HG03457 (cell line): ENCODE measurements around the gene ADI1.
"Not testable (repeated sequence)": the region's sequence is repeated elsewhere in the genome, so short reads cannot be mapped to it uniquely, and the experiment has no call there.

Source experiments
- ATAC-seq: cut with Tn5 transposase; IDR thresholded peaks from one replicate; pipeline ENCODE4 v1.9.1; 2021; ENCODE audit warnings: moderate number of reproducible peaks; ENCODE audit not compliant: unreplicated experiment

ADI1 gene

GRCh38 chr2:3450385-3451010 is 68.8 kb downstream of the ADI1 start:
- ATAC-seq = no peak

- no peak for ATAC-seq
Observed at GRCh38 chr2:3449936-3450335, 69.4 kb downstream of the ADI1 start.

- ATAC-seq = no peak
Observed at GRCh38 chr2:3449086-3449485, 70.2 kb downstream of the ADI1 start.

- ATAC-seq = not testable (repeated sequence)
Observed at GRCh38 chr2:3448441-3448911, 70.9 kb downstream of the ADI1 start.

GRCh38 chr2:3447789-3448317 is 71.5 kb downstream of the ADI1 start:
- ATAC-seq = no peak
